Measurements from ENCODE around the gene MT1G.
A peak's percentile ranks its signal among the peaks of the same experiment; 100 is the strongest.
"Not testable (repeated sequence)": the region's sequence is repeated elsewhere in the genome, so short reads cannot be mapped to it uniquely, and the experiment has no call there.

Gene MT1G

GRCh38 chr16:56674570-56674969 is 6.7 kb upstream of the MT1G start:
- H3K9me3 ChIP-seq (ENCODE audit: insufficient read depth, low read depth, low read length); H3K27ac ChIP-seq (ENCODE audit: low read depth, low read length); H3K4me3 ChIP-seq (ENCODE audit: low read length); H3K9ac ChIP-seq (ENCODE audit: low read depth, low read length); H3K36me3 ChIP-seq (ENCODE audit: insufficient read depth, low read length): not testable (repeated sequence)
- Histone ChIP-seq H3K4me1 (ENCODE audit: insufficient read depth, low read length) (peaks cover 12% of the 10 kb centered on the region), H3K27me3 (ENCODE audit: insufficient read depth, low read length) (peaks cover 96% of the 10 kb centered on the region)
- 35% methylated on average over 6 of the region's 6 CpGs for WGBS

DNA sequence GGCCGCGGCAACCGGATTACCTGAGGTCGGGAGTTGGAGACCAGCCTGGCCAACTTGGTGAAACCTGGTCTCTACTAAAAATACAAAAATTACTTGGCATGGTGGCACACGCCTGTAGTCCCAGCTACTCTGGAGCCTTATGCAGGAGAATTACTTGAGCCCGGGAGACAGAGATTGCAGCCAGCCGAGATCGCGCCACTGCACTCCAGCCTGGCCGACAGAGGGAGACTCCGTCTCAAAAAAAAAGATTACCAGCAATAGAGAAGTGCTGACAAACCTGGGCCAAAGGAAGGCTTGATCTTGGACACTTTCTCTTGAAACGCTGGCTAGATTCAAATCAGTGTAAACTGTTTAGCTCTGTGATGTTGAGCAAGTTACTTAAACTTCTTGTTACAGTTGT is 6.1 kb upstream of the MT1G start:
- H3K4me3 ChIP-seq (ENCODE audit: low read length), result no peak overlapping the region
- no peaks in the 10 kb centered on the region for H3K9me3 ChIP-seq (ENCODE audit: insufficient read depth, low read depth, low read length)
- WGBS, result 39% methylated on average over 12 of the region's 12 CpGs
- no peaks in the 10 kb centered on the region for H3K36me3 ChIP-seq (ENCODE audit: insufficient read depth, low read length)
- H3K9ac ChIP-seq (ENCODE audit: low read depth, low read length), result no peak overlapping the region
- H3K27me3 ChIP-seq (ENCODE audit: insufficient read depth, low read length), result peaks cover 96% of the 10 kb centered on the region
- peaks cover 13% of the 10 kb centered on the region for H3K4me1 ChIP-seq (ENCODE audit: insufficient read depth, low read length)
- no peak overlapping the region for H3K27ac ChIP-seq (ENCODE audit: low read depth, low read length)

GRCh38 chr16:56672761-56673536 is 5.1 kb upstream of the MT1G start:
- H3K36me3 ChIP-seq (ENCODE audit: insufficient read depth, low read length), result no peaks in the 10 kb centered on the region
- H3K27me3 ChIP-seq (ENCODE audit: insufficient read depth, low read length), result peaks cover 99% of the 10 kb centered on the region
- H3K9ac ChIP-seq (ENCODE audit: low read depth, low read length), result no peak overlapping the region
- H3K9me3 ChIP-seq (ENCODE audit: insufficient read depth, low read depth, low read length), result no peaks in the 10 kb centered on the region
- 94% methylated on average over 11 of the region's 11 CpGs for WGBS
- peaks cover 13% of the 10 kb centered on the region for H3K4me1 ChIP-seq (ENCODE audit: insufficient read depth, low read length)
- no peak overlapping the region for H3K27ac ChIP-seq (ENCODE audit: low read depth, low read length)
- no peak overlapping the region for H3K4me3 ChIP-seq (ENCODE audit: low read length)

DNA sequence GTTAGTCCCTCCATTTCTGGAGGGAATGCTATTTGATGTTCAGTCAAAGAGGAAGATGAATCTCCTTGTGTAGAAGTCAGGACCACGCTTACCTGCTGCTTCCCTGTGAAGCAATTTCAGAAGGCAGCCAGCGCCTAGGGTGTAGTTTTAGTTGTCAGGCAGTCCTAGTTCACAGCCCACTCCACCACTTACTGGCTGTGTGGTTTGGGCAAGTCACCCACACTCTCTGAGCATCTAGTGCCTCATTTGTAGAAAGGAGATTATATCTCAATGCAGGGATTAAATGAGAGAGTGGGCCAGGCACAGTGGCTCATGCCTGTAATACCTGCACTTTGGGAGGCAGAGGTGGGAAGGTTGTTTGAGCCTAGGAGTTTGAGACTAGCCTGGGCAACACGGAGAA is 4.3 kb upstream of the MT1G start:
- not testable (repeated sequence) for H3K9ac ChIP-seq (ENCODE audit: low read depth, low read length); H3K27ac ChIP-seq (ENCODE audit: low read depth, low read length); H3K9me3 ChIP-seq (ENCODE audit: insufficient read depth, low read depth, low read length); H3K36me3 ChIP-seq (ENCODE audit: insufficient read depth, low read length); H3K4me3 ChIP-seq (ENCODE audit: low read length)
- 94% methylated on average over 3 of the region's 3 CpGs for WGBS
- Histone ChIP-seq H3K27me3 (ENCODE audit: insufficient read depth, low read length) (peaks cover 99% of the 10 kb centered on the region), H3K4me1 (ENCODE audit: insufficient read depth, low read length) (peaks cover 13% of the 10 kb centered on the region)

- Histone ChIP-seq H3K4me1 (ENCODE audit: insufficient read depth, low read length) (peaks cover 13% of the 10 kb centered on the region), H3K27me3 (ENCODE audit: insufficient read depth, low read length) (peaks cover 99% of the 10 kb centered on the region)
- H3K9me3 ChIP-seq (ENCODE audit: insufficient read depth, low read depth, low read length); H3K9ac ChIP-seq (ENCODE audit: low read depth, low read length); H3K27ac ChIP-seq (ENCODE audit: low read depth, low read length); H3K36me3 ChIP-seq (ENCODE audit: insufficient read depth, low read length); H3K4me3 ChIP-seq (ENCODE audit: low read length): not testable (repeated sequence)
- WGBS, result 86% methylated on average over 1 of the region's 2 CpGs
These were observed 3.8 kb upstream of the MT1G start for GRCh38 chr16:56671691-56672090.

GRCh38 chr16:56670620-56670934 is 2.7 kb upstream of the MT1G start:
- 76% methylated on average over 2 of the region's 2 CpGs for WGBS
- no peak overlapping the region for H3K9ac ChIP-seq (ENCODE audit: low read depth, low read length)
- peaks cover 99% of the 10 kb centered on the region for H3K27me3 ChIP-seq (ENCODE audit: insufficient read depth, low read length)
- H3K4me3 ChIP-seq (ENCODE audit: low read length), result no peak overlapping the region
- H3K36me3 ChIP-seq (ENCODE audit: insufficient read depth, low read length), result no peaks in the 10 kb centered on the region
- H3K4me1 ChIP-seq (ENCODE audit: insufficient read depth, low read length), result peaks cover 13% of the 10 kb centered on the region
- no peaks in the 10 kb centered on the region for H3K9me3 ChIP-seq (ENCODE audit: insufficient read depth, low read depth, low read length)
- no peak overlapping the region for H3K27ac ChIP-seq (ENCODE audit: low read depth, low read length)

DNA sequence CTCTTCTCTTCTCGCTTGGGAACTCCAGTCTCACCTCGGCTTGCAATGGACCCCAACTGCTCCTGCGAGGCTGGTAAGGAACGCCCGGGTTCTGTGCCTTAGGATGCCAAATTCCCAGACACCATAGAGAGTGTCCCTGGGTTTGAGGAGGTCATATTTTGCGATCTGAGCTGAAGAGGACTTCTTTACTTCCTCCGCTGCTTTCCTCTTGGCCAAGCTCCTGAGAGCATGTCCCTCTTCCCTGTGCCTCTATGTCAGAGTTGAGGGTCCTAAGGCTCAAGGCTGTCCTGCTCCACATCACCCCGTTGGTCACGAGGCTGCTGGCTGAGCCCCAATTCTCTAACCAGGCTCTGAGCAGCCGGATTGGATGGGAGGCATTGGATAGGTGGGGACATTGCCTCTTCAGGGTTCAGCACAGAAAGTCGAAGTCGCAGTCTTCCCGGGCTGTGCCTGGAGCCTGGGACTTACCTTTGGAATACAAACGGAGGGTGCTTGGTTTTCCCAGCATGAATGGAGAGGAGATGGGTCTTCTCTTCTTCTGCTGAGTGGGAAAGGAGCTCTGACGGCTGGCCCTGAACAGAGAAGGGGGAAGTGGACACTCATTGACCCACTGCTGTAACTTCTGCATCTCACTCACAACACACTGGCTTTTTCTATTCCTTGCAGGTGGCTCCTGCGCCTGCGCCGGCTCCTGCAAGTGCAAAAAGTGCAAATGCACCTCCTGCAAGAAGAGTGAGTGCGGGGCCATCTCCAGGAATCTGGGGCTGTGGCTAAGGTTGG is 2.2 kb upstream of the MT1G start:
- Histone ChIP-seq H3K4me1 (ENCODE audit: insufficient read depth, low read length) (peaks cover 13% of the 10 kb centered on the region), H3K27ac (ENCODE audit: low read depth, low read length) (no peak overlapping the region), H3K36me3 (ENCODE audit: insufficient read depth, low read length) (no peaks in the 10 kb centered on the region), H3K27me3 (ENCODE audit: insufficient read depth, low read length) (peaks cover 99% of the 10 kb centered on the region), H3K4me3 (ENCODE audit: low read length) (peak overlapping the region; percentile 33), H3K9ac (ENCODE audit: low read depth, low read length) (no peak overlapping the region), H3K9me3 (ENCODE audit: insufficient read depth, low read depth, low read length) (no peaks in the 10 kb centered on the region)
- WGBS, result 56% methylated on average over 19 of the region's 19 CpGs

- peaks cover 99% of the 10 kb centered on the region for H3K27me3 ChIP-seq (ENCODE audit: insufficient read depth, low read length)
- H3K27ac ChIP-seq (ENCODE audit: low read depth, low read length), result no peak within 1 kb of the TSS
- 42% methylated on average over 38 of the region's 38 CpGs for WGBS
- no peak within 1 kb of the TSS for H3K9ac ChIP-seq (ENCODE audit: low read depth, low read length)
- H3K4me1 ChIP-seq (ENCODE audit: insufficient read depth, low read length), result peaks cover 9% of the 10 kb centered on the region
- H3K4me3 ChIP-seq (ENCODE audit: low read length), result peak within 1 kb of the TSS; percentile 33
- H3K36me3 ChIP-seq (ENCODE audit: insufficient read depth, low read length), result no peaks in the 10 kb centered on the region
- no peaks in the 10 kb centered on the region for H3K9me3 ChIP-seq (ENCODE audit: insufficient read depth, low read depth, low read length)
These were observed 1.4 kb upstream of the MT1G start, which contains the start of gene MT1H for GRCh38 chr16:56669005-56669839. MT1H (plus strand) TSS chr16:56669814; CDS start chr16:56669885, 71 bp downstream.

DNA sequence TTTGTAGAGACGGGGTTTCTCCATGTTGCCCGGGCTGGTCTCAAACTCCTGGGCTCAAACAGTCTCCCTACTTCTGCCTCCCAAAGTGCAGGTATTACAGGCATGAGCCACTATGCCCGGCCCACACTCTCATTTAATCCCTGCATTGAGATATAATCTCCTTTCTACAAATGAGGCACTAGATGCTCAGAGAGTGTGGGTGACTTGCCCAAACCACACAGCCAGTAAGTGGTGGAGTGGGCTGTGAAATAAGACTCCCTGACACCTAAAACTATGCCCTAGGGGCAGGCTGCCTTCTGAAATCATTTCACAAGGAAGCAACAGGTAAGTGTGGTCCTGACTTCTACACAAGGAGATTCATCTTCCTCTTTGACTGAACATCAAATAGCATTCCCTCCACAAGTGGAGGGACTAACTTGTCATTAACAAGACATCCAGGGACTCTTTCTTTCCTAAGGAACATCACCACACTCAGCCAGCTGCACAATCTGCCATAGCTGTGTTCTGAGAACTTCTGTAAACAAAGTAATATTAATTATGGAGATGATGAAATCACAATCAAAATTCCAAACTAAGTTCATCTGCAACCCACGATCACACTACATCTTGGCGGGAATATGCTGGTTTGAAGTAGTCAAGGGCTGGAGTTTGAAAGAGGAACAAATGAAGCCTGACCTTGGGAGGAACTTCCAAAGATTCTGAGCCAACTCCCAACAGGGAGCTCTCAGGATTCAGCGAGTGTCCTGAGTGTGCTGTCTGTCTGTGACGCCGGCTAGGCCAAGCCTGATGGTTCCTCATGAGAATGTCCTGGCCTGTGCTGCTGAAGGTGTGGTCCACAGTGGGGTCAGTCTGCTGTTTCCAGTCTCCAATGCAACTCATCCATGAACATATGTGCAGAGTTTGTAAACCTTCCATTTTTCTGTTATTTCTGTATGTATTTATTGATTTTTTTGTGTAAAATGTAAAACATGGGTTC is 2.3 kb downstream of the MT1G start:
- not testable (repeated sequence) for H3K36me3 ChIP-seq (ENCODE audit: insufficient read depth, low read length); H3K9ac ChIP-seq (ENCODE audit: low read depth, low read length); H3K9me3 ChIP-seq (ENCODE audit: insufficient read depth, low read depth, low read length); H3K4me3 ChIP-seq (ENCODE audit: low read length); H3K27ac ChIP-seq (ENCODE audit: low read depth, low read length)
- WGBS, result 76% methylated on average over 8 of the region's 8 CpGs
- Histone ChIP-seq H3K27me3 (ENCODE audit: insufficient read depth, low read length) (peaks cover 100% of the 10 kb centered on the region), H3K4me1 (ENCODE audit: insufficient read depth, low read length) (peaks cover 12% of the 10 kb centered on the region)

DNA sequence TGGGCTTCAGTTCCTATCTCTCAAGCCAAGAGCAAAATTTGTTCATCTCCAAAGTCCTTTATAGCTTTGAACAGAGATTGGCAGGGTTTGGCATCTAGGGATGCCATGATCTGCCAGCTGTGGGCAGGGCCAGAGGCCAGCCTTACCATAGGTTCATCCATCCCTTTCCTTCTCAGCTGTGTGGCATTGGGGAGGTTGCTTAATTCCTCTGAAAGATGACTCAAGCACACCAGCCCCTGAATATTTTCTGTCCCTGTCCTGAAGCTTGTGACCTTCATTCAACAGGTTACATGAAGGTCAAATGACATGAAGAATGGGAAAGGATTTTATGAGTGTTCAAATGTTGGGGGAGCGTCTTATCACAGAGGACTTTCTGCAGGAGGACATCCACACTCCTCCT is 3.4 kb downstream of the MT1G start:
- Histone ChIP-seq H3K27me3 (ENCODE audit: insufficient read depth, low read length) (peaks cover 100% of the 10 kb centered on the region), H3K27ac (ENCODE audit: low read depth, low read length) (no peak overlapping the region), H3K9ac (ENCODE audit: low read depth, low read length) (no peak overlapping the region), H3K36me3 (ENCODE audit: insufficient read depth, low read length) (no peaks in the 10 kb centered on the region), H3K4me1 (ENCODE audit: insufficient read depth, low read length) (peaks cover 5% of the 10 kb centered on the region; the same call in 1 of the 2 replicates), H3K4me3 (ENCODE audit: low read length) (no peak overlapping the region), H3K9me3 (ENCODE audit: insufficient read depth, low read depth, low read length) (no peaks in the 10 kb centered on the region)
- 100% methylated on average over 1 of the region's 1 CpG for WGBS
